ENCODE data around the gene HEBP1.

The HEBP1 gene

GRCh38 chr12:13002301-13003097 lies 2.4 kb upstream of the HEBP1 start:
- Mint-ChIP-seq H3K27ac (no peak overlapping the region), H3K4me1 (ENCODE audit: low read depth) (peaks cover 27% of the 10 kb centered on the region), H3K27me3 (peaks cover 11% of the 10 kb centered on the region), H3K36me3 (no peaks in the 10 kb centered on the region), H3K4me3 (peak overlapping the region; percentile 90), H3K9me3 (ENCODE audit: low read depth) (no peaks in the 10 kb centered on the region)

- no peaks in the 10 kb centered on the region for H3K36me3 Mint-ChIP-seq
- peaks cover 11% of the 10 kb centered on the region for H3K27me3 Mint-ChIP-seq
- no peaks in the 10 kb centered on the region for H3K9me3 Mint-ChIP-seq (ENCODE audit: low read depth)
- H3K4me1 Mint-ChIP-seq (ENCODE audit: low read depth), result peaks cover 33% of the 10 kb centered on the region
- peak overlapping the region; percentile 47 for H3K27ac Mint-ChIP-seq
- peak overlapping the region; percentile 90 for H3K4me3 Mint-ChIP-seq
Measured at GRCh38 chr12:13001775-13002040, 1.6 kb upstream of the HEBP1 start.

GRCh38 chr12:13000925-13001774 lies 1.1 kb upstream of the HEBP1 start:
- no peak overlapping the region for H3K27ac Mint-ChIP-seq
- peaks cover 34% of the 10 kb centered on the region for H3K4me1 Mint-ChIP-seq (ENCODE audit: low read depth)
- no peaks in the 10 kb centered on the region for H3K9me3 Mint-ChIP-seq (ENCODE audit: low read depth)
- peaks cover 11% of the 10 kb centered on the region for H3K27me3 Mint-ChIP-seq
- peak overlapping the region; percentile 94 for H3K4me3 Mint-ChIP-seq
- no peaks in the 10 kb centered on the region for H3K36me3 Mint-ChIP-seq

GRCh38 chr12:13000616-13000924 lies 505 bp upstream of the HEBP1 start:
- Mint-ChIP-seq H3K27ac (no peak overlapping the region), H3K4me3 (peak overlapping the region; percentile 94), H3K36me3 (no peaks in the 10 kb centered on the region), H3K4me1 (ENCODE audit: low read depth) (peaks cover 34% of the 10 kb centered on the region), H3K9me3 (ENCODE audit: low read depth) (no peaks in the 10 kb centered on the region), H3K27me3 (peaks cover 11% of the 10 kb centered on the region)

GRCh38 chr12:12999271-12999958 lies 650 bp downstream of the HEBP1 start:
- Mint-ChIP-seq H3K4me1 (ENCODE audit: low read depth) (peaks cover 34% of the 10 kb centered on the region), H3K27me3 (peaks cover 8% of the 10 kb centered on the region), H3K27ac (peak overlapping the region; percentile 22), H3K4me3 (peak overlapping the region; percentile 94), H3K9me3 (ENCODE audit: low read depth) (no peaks in the 10 kb centered on the region), H3K36me3 (no peaks in the 10 kb centered on the region)

GRCh38 chr12:12998248-12998647 lies 1.8 kb downstream of the HEBP1 start:
- peaks cover 7% of the 10 kb centered on the region for H3K36me3 Mint-ChIP-seq
- H3K27ac Mint-ChIP-seq, result no peak overlapping the region
- peaks cover 6% of the 10 kb centered on the region for H3K27me3 Mint-ChIP-seq
- peak overlapping the region; percentile 94 for H3K4me3 Mint-ChIP-seq
- peaks cover 4% of the 10 kb centered on the region for H3K9me3 Mint-ChIP-seq (ENCODE audit: low read depth)
- H3K4me1 Mint-ChIP-seq (ENCODE audit: low read depth), result peaks cover 38% of the 10 kb centered on the region

GRCh38 chr12:12997734-12998133 lies 2.3 kb downstream of the HEBP1 start:
- peaks cover 44% of the 10 kb centered on the region for H3K4me1 Mint-ChIP-seq (ENCODE audit: low read depth)
- peaks cover 5% of the 10 kb centered on the region for H3K9me3 Mint-ChIP-seq (ENCODE audit: low read depth)
- no peak overlapping the region for H3K27ac Mint-ChIP-seq
- no peak overlapping the region for H3K4me3 Mint-ChIP-seq
- peaks cover 7% of the 10 kb centered on the region for H3K36me3 Mint-ChIP-seq
- H3K27me3 Mint-ChIP-seq, result peaks cover 6% of the 10 kb centered on the region

- peaks cover 5% of the 10 kb centered on the region for H3K9me3 Mint-ChIP-seq (ENCODE audit: low read depth)
- peaks cover 3% of the 10 kb centered on the region for H3K27me3 Mint-ChIP-seq
- H3K4me1 Mint-ChIP-seq (ENCODE audit: low read depth), result peaks cover 46% of the 10 kb centered on the region
Measured at GRCh38 chr12:12997156-12997555, 2.9 kb downstream of the HEBP1 start.

GRCh38 chr12:12996209-12996608 lies 3.9 kb downstream of the HEBP1 start:
- Mint-ChIP-seq H3K9me3 (ENCODE audit: low read depth) (peaks cover 5% of the 10 kb centered on the region), H3K4me1 (ENCODE audit: low read depth) (peaks cover 40% of the 10 kb centered on the region), H3K4me3 (no peak overlapping the region), H3K27ac (no peak overlapping the region), H3K27me3 (no peaks in the 10 kb centered on the region), H3K36me3 (peaks cover 7% of the 10 kb centered on the region)

More at GRCh38 chr12:12997156-12997555, 2.9 kb downstream of the HEBP1 start:
- Mint-ChIP-seq H3K4me3 (no peak overlapping the region), H3K27ac (no peak overlapping the region), H3K36me3 (peaks cover 7% of the 10 kb centered on the region)

GRCh38 chr12:12995088-12995487 lies 5.0 kb downstream of the HEBP1 start:
- no peak overlapping the region for H3K27ac Mint-ChIP-seq
- H3K4me3 Mint-ChIP-seq, result no peak overlapping the region
- H3K36me3 Mint-ChIP-seq, result peaks cover 7% of the 10 kb centered on the region
- peaks cover 38% of the 10 kb centered on the region for H3K4me1 Mint-ChIP-seq (ENCODE audit: low read depth)
- peaks cover 5% of the 10 kb centered on the region for H3K9me3 Mint-ChIP-seq (ENCODE audit: low read depth)
- no peaks in the 10 kb centered on the region for H3K27me3 Mint-ChIP-seq

- peaks cover 25% of the 10 kb centered on the region for H3K4me1 Mint-ChIP-seq (ENCODE audit: low read depth)
- H3K4me3 Mint-ChIP-seq, result no peak overlapping the region
- no peaks in the 10 kb centered on the region for H3K27me3 Mint-ChIP-seq
- H3K36me3 Mint-ChIP-seq, result peaks cover 7% of the 10 kb centered on the region
- H3K9me3 Mint-ChIP-seq (ENCODE audit: low read depth), result peaks cover 5% of the 10 kb centered on the region
- no peak overlapping the region for H3K27ac Mint-ChIP-seq
Measured at GRCh38 chr12:12993367-12993766, 6.7 kb downstream of the HEBP1 start.

GRCh38 chr12:12992418-12993130 lies 7.5 kb downstream of the HEBP1 start:
- no peaks in the 10 kb centered on the region for H3K27me3 Mint-ChIP-seq
- no peak overlapping the region for H3K4me3 Mint-ChIP-seq
- H3K9me3 Mint-ChIP-seq (ENCODE audit: low read depth), result peaks cover 5% of the 10 kb centered on the region
- H3K36me3 Mint-ChIP-seq, result peaks cover 7% of the 10 kb centered on the region
- H3K27ac Mint-ChIP-seq, result no peak overlapping the region
- H3K4me1 Mint-ChIP-seq (ENCODE audit: low read depth), result peaks cover 19% of the 10 kb centered on the region

- H3K9me3 Mint-ChIP-seq (ENCODE audit: low read depth), result peaks cover 5% of the 10 kb centered on the region
- peaks cover 13% of the 10 kb centered on the region for H3K4me1 Mint-ChIP-seq (ENCODE audit: low read depth)
- no peak overlapping the region for H3K4me3 Mint-ChIP-seq
- peaks cover 10% of the 10 kb centered on the region for H3K36me3 Mint-ChIP-seq
- no peak overlapping the region for H3K27ac Mint-ChIP-seq
- H3K27me3 Mint-ChIP-seq, result no peaks in the 10 kb centered on the region
Measured at GRCh38 chr12:12990700-12991468, 9.2 kb downstream of the HEBP1 start.

GRCh38 chr12:12987421-12987820 lies 12.6 kb downstream of the HEBP1 start:
- no peak overlapping the region for H3K4me3 Mint-ChIP-seq
- H3K36me3 Mint-ChIP-seq, result peaks cover 3% of the 10 kb centered on the region
- no peaks in the 10 kb centered on the region for H3K9me3 Mint-ChIP-seq (ENCODE audit: low read depth)
- H3K4me1 Mint-ChIP-seq (ENCODE audit: low read depth), result peaks cover under 1% of the 10 kb centered on the region
- no peaks in the 10 kb centered on the region for H3K27me3 Mint-ChIP-seq
- no peak overlapping the region for H3K27ac Mint-ChIP-seq
